CD14-positive monocyte (primary cell): ENCODE measurements around the gene RSRC1. TPM values are rescaled to one million over a fixed set of nuclear protein-coding genes. Genes with fewer than 3 reads are reported as not detected.

Experiments used
- DNase-seq, 3 donors: peaks; one replicate each; pipeline ENCODE4 v3.0.0-alpha.2; 2011 to 2022
- H2AFZ ChIP-seq: 2 replicates; pipeline ENCODE4 v1.6.0; 2012; ENCODE audit warnings: mild to moderate bottlenecking, low read depth, low read length, inconsistent platforms; ENCODE audit not compliant: insufficient read depth, poor library complexity, severe bottlenecking
- H3K27ac ChIP-seq, 2 donors: 1 replicate in 1 of 2; 2 replicates in 1 of 2; pipeline ENCODE4 v1.5.1; 2012 to 2013; ENCODE audit warnings: low read length in 2 of 2, control low read depth in 1 of 2, inconsistent platforms in 1 of 2, low read depth in 1 of 2, mild to moderate bottlenecking in 1 of 2
- H3K27me3 ChIP-seq, 2 donors: one replicate each; pipeline versions ENCODE4 v1.6.0 to v1.6.1; 2011 to 2013; ENCODE audit warnings: low read length in 2 of 2; ENCODE audit not compliant: control insufficient read depth in 2 of 2, insufficient read depth in 2 of 2
- H3K36me3 ChIP-seq, 2 donors: replicated peaks in 1 of 2; 1 replicate in 1 of 2; 2 replicates in 1 of 2; pipeline versions ENCODE4 v1.5.1 to v1.6.1; 2012 to 2013; ENCODE audit warnings: low read length in 2 of 2, control low read depth in 1 of 2, inconsistent platforms in 1 of 2, mild to moderate bottlenecking in 1 of 2; ENCODE audit not compliant: insufficient read depth in 2 of 2, control insufficient read depth in 1 of 2
- H3K4me1 ChIP-seq, 2 donors: 1 replicate in 1 of 2; 2 replicates in 1 of 2; pipeline versions ENCODE4 v1.5.1 to v1.6.1; 2012 to 2013; ENCODE audit warnings: low read length in 2 of 2, control low read depth in 1 of 2, inconsistent platforms in 1 of 2, mild to moderate bottlenecking in 1 of 2, moderate library complexity in 1 of 2; ENCODE audit not compliant: insufficient read depth in 2 of 2, control insufficient read depth in 1 of 2
- H3K4me2 ChIP-seq: replicated peaks from 2 replicates; pipeline ENCODE3; 2012; ENCODE audit warnings: low read length, moderate library complexity, mild to moderate bottlenecking; ENCODE audit not compliant: poor library complexity, severe bottlenecking; ENCODE audit errors: extremely low read depth
- H3K4me3 ChIP-seq, 3 experiments: fragments of 200-600 bp in 1 of 3; sonication (generic) in 1 of 3; replicated peaks in 1 of 3; 1 replicate in 2 of 3; 2 replicates in 1 of 3; pipeline ENCODE4 v1.5.1; 2011 to 2013; ENCODE audit warnings: low read length in 3 of 3, mild to moderate bottlenecking in 3 of 3, control low read depth in 2 of 3, low read depth in 2 of 3, inconsistent platforms in 1 of 3, moderate library complexity in 1 of 3
- H3K79me2 ChIP-seq: 2 replicates; pipeline ENCODE4 v1.6.0; 2012; ENCODE audit warnings: mild to moderate bottlenecking, control low read depth, inconsistent platforms, low read length, moderate library complexity; ENCODE audit not compliant: insufficient read depth
- H3K9ac ChIP-seq: 2 replicates; pipeline ENCODE4 v1.6.0; 2017; ENCODE audit warnings: low read length, mild to moderate bottlenecking; ENCODE audit not compliant: insufficient read depth, poor library complexity, severe bottlenecking
- H3K9me3 ChIP-seq, 2 donors: replicated peaks in 1 of 2; 1 replicate in 1 of 2; 2 replicates in 1 of 2; pipeline versions ENCODE4 v1.5.1 to v1.6.1; 2012 to 2013; ENCODE audit warnings: low read length in 2 of 2, control low read depth in 1 of 2; ENCODE audit not compliant: control insufficient read depth in 1 of 2, insufficient read depth in 1 of 2
- H4K20me1 ChIP-seq: 2 replicates; pipeline ENCODE4 v1.6.0; 2012; ENCODE audit warnings: mild to moderate bottlenecking, low read length, control low read depth, moderate library complexity; ENCODE audit not compliant: insufficient read depth
- H3K27ac Mint-ChIP-seq, 7 donors: one replicate each; pipeline ENCODE4 v1.8.0; 2020; ENCODE audit warnings: mild to moderate bottlenecking in 7 of 7, mixed read lengths in 7 of 7, moderate library complexity in 6 of 7, inconsistent platforms in 2 of 7
- H3K27me3 Mint-ChIP-seq, 3 donors: one replicate each; pipeline ENCODE4 v1.8.0; 2021 to 2022; ENCODE audit warnings: low read depth in 3 of 3, mild to moderate bottlenecking in 3 of 3, mixed read lengths in 3 of 3, moderate library complexity in 3 of 3, inconsistent platforms in 1 of 3
- H3K36me3 Mint-ChIP-seq, 2 donors: one replicate each; pipeline ENCODE4 v1.8.0; 2020; ENCODE audit warnings: mixed read lengths in 2 of 2, inconsistent platforms in 1 of 2, mild to moderate bottlenecking in 1 of 2
- H3K4me1 Mint-ChIP-seq: one replicate; pipeline ENCODE4 v1.8.0; 2020; ENCODE audit warnings: mild to moderate bottlenecking, mixed read lengths
- H3K4me3 Mint-ChIP-seq, 2 donors: one replicate each; pipeline ENCODE4 v1.8.0; 2020; ENCODE audit warnings: mild to moderate bottlenecking in 2 of 2, mixed read lengths in 2 of 2, moderate library complexity in 1 of 2
- H3K9me3 Mint-ChIP-seq, 7 donors: one replicate each; pipeline ENCODE4 v1.8.0; 2020 to 2022; ENCODE audit warnings: mixed read lengths in 7 of 7, mild to moderate bottlenecking in 6 of 7, moderate library complexity in 6 of 7, inconsistent platforms in 2 of 7
- WGBS: methylation state at CpG from one replicate; pipeline ENCODE4 v1.1.5; 2013; ENCODE audit warnings: missing lambda C conversion rate; ENCODE audit not compliant: insufficient coverage; 5-methylcytosine and 5-hydroxymethylcytosine counted together
- intact Hi-C, 2 donors: fragments of 100-400 bp; cut with micrococcal nuclease; formaldehyde crosslinking; loops; one replicate each; pipeline versions ENCODE4 v1.15.0 to v1.15.1; 2023
- polyA plus RNA-seq, 3 donors: library from polyadenylated mRNA; depleted of rRNA in 1 of 3; unstranded in 2 of 3; stranded (reverse) in 1 of 3; fragments of 300-500 nt in 2 of 3; fragments of >200 nt in 1 of 3; fragmentation: Illumina TruSeq in 2 of 3; gene quantifications; 1 replicate in 2 of 3; 2 replicates in 1 of 3; pipeline ENCODE4 v1.2.3, GENCODE V29; 2012 to 2021
- TF ChIP-seq, protein P1 (sequence below): fragments of 200-600 bp; IDR thresholded peaks from one replicate; pipeline ENCODE4 v1.8.0; 2022; ENCODE audit warnings: antibody characterized with exemption, mild to moderate bottlenecking

Gene RSRC1
- polyA plus RNA-seq, 3 donors = 6.6 to 31.7 (median 15.1) TPM

GRCh38 chr3:158160958-158161357 lies 51.1 kb downstream of the RSRC1 start:
- TF ChIP-seq, protein P1, sequence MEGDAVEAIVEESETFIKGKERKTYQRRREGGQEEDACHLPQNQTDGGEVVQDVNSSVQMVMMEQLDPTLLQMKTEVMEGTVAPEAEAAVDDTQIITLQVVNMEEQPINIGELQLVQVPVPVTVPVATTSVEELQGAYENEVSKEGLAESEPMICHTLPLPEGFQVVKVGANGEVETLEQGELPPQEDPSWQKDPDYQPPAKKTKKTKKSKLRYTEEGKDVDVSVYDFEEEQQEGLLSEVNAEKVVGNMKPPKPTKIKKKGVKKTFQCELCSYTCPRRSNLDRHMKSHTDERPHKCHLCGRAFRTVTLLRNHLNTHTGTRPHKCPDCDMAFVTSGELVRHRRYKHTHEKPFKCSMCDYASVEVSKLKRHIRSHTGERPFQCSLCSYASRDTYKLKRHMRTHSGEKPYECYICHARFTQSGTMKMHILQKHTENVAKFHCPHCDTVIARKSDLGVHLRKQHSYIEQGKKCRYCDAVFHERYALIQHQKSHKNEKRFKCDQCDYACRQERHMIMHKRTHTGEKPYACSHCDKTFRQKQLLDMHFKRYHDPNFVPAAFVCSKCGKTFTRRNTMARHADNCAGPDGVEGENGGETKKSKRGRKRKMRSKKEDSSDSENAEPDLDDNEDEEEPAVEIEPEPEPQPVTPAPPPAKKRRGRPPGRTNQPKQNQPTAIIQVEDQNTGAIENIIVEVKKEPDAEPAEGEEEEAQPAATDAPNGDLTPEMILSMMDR = no peak

GRCh38 chr3:158165141-158165655 lies 55.3 kb downstream of the RSRC1 start:
- Histone ChIP-seq H4K20me1 (no peaks in the 10 kb centered on the region), H3K4me3 (no peak overlapping the region), H2AFZ (no peak overlapping the region), H3K4me1 (peaks cover 11 to 19% of the 10 kb centered on the region in 2 donors), H3K4me2 (no peak overlapping the region), H3K9ac (no peak overlapping the region), H3K36me3 (no peaks in the 10 kb centered on the region), H3K79me2 (no peaks in the 10 kb centered on the region), H3K27ac (no peak overlapping the region), H3K9me3 (no peaks in the 10 kb centered on the region), H3K27me3 (no peaks in the 10 kb centered on the region)
- H3K4me3 Mint-ChIP-seq = no peak overlapping the region
- H3K36me3 Mint-ChIP-seq = peaks cover 16 to 18% of the 10 kb centered on the region in 2 donors
- no peak overlapping the region for H3K27ac Mint-ChIP-seq
- peaks cover 21% of the 10 kb centered on the region for H3K4me1 Mint-ChIP-seq
- peaks cover 0 to 4% (median 0%) of the 10 kb centered on the region in 3 donors for H3K27me3 Mint-ChIP-seq
- WGBS = no CpG with 5 or more reads among the region's 5 CpGs
- H3K9me3 Mint-ChIP-seq = peaks cover 0 to 3% (median 0%) of the 10 kb centered on the region in 7 donors
- no peak for DNase-seq
- intact Hi-C loops = loop anchor here in 1 of 2 donors (5.0 kb wide), 1 partner anchor 53 kb away; the partner anchor contains the start of gene RSRC1
- TF ChIP-seq, protein P1 = no peak

More at GRCh38 chr3:158160958-158161357, 51.1 kb downstream of the RSRC1 start:
- peaks cover 0 to 1% (median 0%) of the 10 kb centered on the region in 3 donors for H3K27me3 Mint-ChIP-seq
- Histone ChIP-seq H3K4me3 (no peak overlapping the region), H4K20me1 (no peaks in the 10 kb centered on the region), H3K79me2 (no peaks in the 10 kb centered on the region), H2AFZ (no peak overlapping the region), H3K4me2 (no peak overlapping the region), H3K36me3 (no peaks in the 10 kb centered on the region), H3K27ac (no peak overlapping the region), H3K9me3 (no peaks in the 10 kb centered on the region), H3K27me3 (no peaks in the 10 kb centered on the region), H3K4me1 (no peaks in the 10 kb centered on the region), H3K9ac (no peak overlapping the region)
- H3K27ac Mint-ChIP-seq = peak overlapping the region in 3 of 7 donors; percentile 12 to 62 (median 42)
- H3K36me3 Mint-ChIP-seq = peaks cover 21 to 25% of the 10 kb centered on the region in 2 donors
- H3K9me3 Mint-ChIP-seq = peaks cover 0 to 3% (median 0%) of the 10 kb centered on the region in 7 donors
- intact Hi-C loops = no loop called here
- peaks cover 4% of the 10 kb centered on the region for H3K4me1 Mint-ChIP-seq
- no peak overlapping the region for H3K4me3 Mint-ChIP-seq
- DNase-seq = peak in 1 of 3 donors; percentile 22
